HepG2 (cell line): ENCODE results near the gene ISCU. TPM values are rescaled to one million over a fixed set of nuclear protein-coding genes. Genes with fewer than 3 reads are reported as not detected.

Experiments
- ATAC-seq: fragments of 200-7000 bp; cut with Tn5 transposase; 3 replicates; pipeline ENCODE4 v1.9.1; 2020; ENCODE audit warnings: mild to moderate bottlenecking, moderate library complexity
- BruUV-seq: library from RNA; stranded (reverse); fragments of 400-500 nt; replicated peaks from 2 replicates; lab custom pipeline; 2021; lab: Mats Ljungman, UMichigan
- CTCF ChIA-PET: fragments of 300-600 bp; formaldehyde crosslinking; extraction: SDS; loops from one replicate; lab custom pipeline; 2021; ENCODE audit warnings: low total read pairs, inconsistent platforms, low intra/inter-chr PET ratio; lab: Yijun Ruan, JAX
- POLR2A ChIA-PET: fragments of 350-600 bp; sonication (Branson Sonifier 250); formaldehyde crosslinking; loops from one replicate; lab custom pipeline; 2020; ENCODE audit warnings: antibody characterized with exemption, inconsistent platforms; lab: Yijun Ruan, JAX
- DNase-seq: peaks from one replicate; pipeline ENCODE4 v3.0.0-alpha.2; 2015; ENCODE audit warnings: low spot score
- FAIRE-seq: peaks from 3 replicates; lab custom pipeline; 2011; peaks lifted over from hg19 to GRCh38; lab: Jason Lieb, UNC
- H2AFZ ChIP-seq: one replicate; pipeline ENCODE4 v1.6.1; 2011; ENCODE audit warnings: low read length, inconsistent platforms
- H3K27ac ChIP-seq: fragments of 300-600 bp; 3 replicates; pipeline ENCODE4 v1.8.0; 2011; ENCODE audit warnings: mixed run types, mild to moderate bottlenecking, mixed read lengths, low read length, inconsistent platforms; ENCODE audit not compliant: insufficient read depth; ENCODE audit errors: extremely low read length
- H3K27me3 ChIP-seq, 2 experiments: fragments of 200-600 bp in 1 of 2; 2 replicates in 1 of 2; 3 replicates in 1 of 2; pipeline versions ENCODE4 v1.6.0 to v1.8.0; 2011; ENCODE audit warnings: low read length in 2 of 2, mild to moderate bottlenecking in 2 of 2, moderate library complexity in 2 of 2, inconsistent platforms in 1 of 2; ENCODE audit not compliant: insufficient read depth in 2 of 2, control insufficient read depth in 1 of 2
- H3K36me3 ChIP-seq, 2 experiments: fragments of 200-600 bp in 1 of 2; replicated peaks in 1 of 2; 2 replicates in 1 of 2; 3 replicates in 1 of 2; pipeline versions ENCODE4 v1.5.1 to v1.8.0; 2011; ENCODE audit warnings: low read length in 2 of 2, inconsistent platforms in 1 of 2; ENCODE audit not compliant: insufficient read depth in 2 of 2, control insufficient read depth in 1 of 2
- H3K4me1 ChIP-seq: 2 replicates; pipeline ENCODE4 v1.5.1; 2012; ENCODE audit warnings: low read length, inconsistent platforms; ENCODE audit not compliant: insufficient read depth
- H3K4me2 ChIP-seq: 2 replicates; pipeline ENCODE4 v1.6.0; 2011; ENCODE audit warnings: low read depth, low read length, inconsistent platforms
- H3K4me3 ChIP-seq, 3 experiments: fragments of 200-600 bp in 1 of 3; sonication (generic), shearing (Covaris generic) in 1 of 3; replicated peaks in 1 of 3; 2 replicates each; pipeline ENCODE4 v1.5.1; 2011 to 2016; ENCODE audit warnings: low read length in 3 of 3, inconsistent platforms in 2 of 3, low read depth in 2 of 3, mild to moderate bottlenecking in 2 of 3, control low read depth in 1 of 3, mixed read lengths in 1 of 3; ENCODE audit not compliant: insufficient read depth in 1 of 3
- H3K79me2 ChIP-seq: one replicate; pipeline ENCODE4 v1.6.1; 2011; ENCODE audit warnings: low read length, inconsistent platforms; ENCODE audit not compliant: insufficient read depth
- H3K9ac ChIP-seq: 2 replicates; pipeline ENCODE4 v1.6.0; 2011; ENCODE audit warnings: mild to moderate bottlenecking, low read depth, low read length, inconsistent platforms; ENCODE audit not compliant: insufficient read depth
- H3K9me3 ChIP-seq: 2 replicates; pipeline ENCODE4 v1.5.1; 2012; ENCODE audit warnings: mild to moderate bottlenecking, low read length
- H4K20me1 ChIP-seq: 2 replicates; pipeline ENCODE4 v1.6.0; 2011; ENCODE audit warnings: inconsistent platforms, mild to moderate bottlenecking, low read length, moderate library complexity; ENCODE audit not compliant: insufficient read depth
- CHD2 ChIP-seq: IDR thresholded peaks from 2 replicates; pipeline ENCODE4 v1.6.1; 2011; ENCODE audit warnings: low read depth, low read length, improper control_type of control experiment
- FOSL2 ChIP-seq: sonication (generic); formaldehyde crosslinking; IDR thresholded peaks from 2 replicates; pipeline ENCODE4 v1.4.0; 2020; ENCODE audit warnings: missing genetic modification reagents
- IRF2 ChIP-seq: IDR thresholded peaks from 2 replicates; pipeline ENCODE4 v1.6.1; 2018; ENCODE audit warnings: missing genetic modification reagents, missing compliant biosample characterization
- KLF11 ChIP-seq: IDR thresholded peaks from 2 replicates; pipeline ENCODE4 v1.6.1; 2016; ENCODE audit warnings: missing compliant biosample characterization
- LCORL ChIP-seq, 2 experiments: fragments of 450-650 bp in 1 of 2; sonication (generic) in 1 of 2; formaldehyde crosslinking in 1 of 2; IDR thresholded peaks; 2 replicates each; pipeline versions ENCODE4 v1.5.0 to v1.6.1; 2017 to 2020; ENCODE audit warnings: antibody characterized with exemption in 1 of 2, missing genetic modification reagents in 1 of 2
- ZMYM3 ChIP-seq: sonication (generic); formaldehyde crosslinking; IDR thresholded peaks from 2 replicates; pipeline ENCODE4 v1.5.1; 2020; ENCODE audit warnings: mild to moderate bottlenecking, missing genetic modification reagents
- ZNF24 ChIP-seq: fragments of 450-650 bp; IDR thresholded peaks from 2 replicates; pipeline ENCODE4 v1.6.1; 2017; ENCODE audit warnings: antibody characterized with exemption, mild to moderate bottlenecking
- ZNF263 ChIP-seq: sonication (generic); formaldehyde crosslinking; IDR thresholded peaks from 2 replicates; pipeline ENCODE4 v1.4.0; 2020; ENCODE audit warnings: missing genetic modification reagents
- ZNF3 ChIP-seq: IDR thresholded peaks from 2 replicates; pipeline ENCODE4 v1.7.0; 2017; ENCODE audit warnings: inconsistent platforms
- ZNF629 ChIP-seq: sonication (generic); formaldehyde crosslinking; conservative IDR thresholded peaks from 2 replicates; pipeline ENCODE4 v1.5.0; 2020; ENCODE audit warnings: missing genetic modification reagents
- ZNF816 ChIP-seq: sonication (generic); formaldehyde crosslinking; IDR thresholded peaks from 2 replicates; pipeline ENCODE4 v1.8.0; 2022; ENCODE audit warnings: missing genetic modification reagents, mild to moderate bottlenecking, borderline replicate concordance
- WGBS: methylation state at CpG from one replicate; pipeline ENCODE4 v1.1.6; 2017; ENCODE audit warnings: low lambda C conversion rate; 5-methylcytosine and 5-hydroxymethylcytosine counted together
- in situ Hi-C: cut with HindIII; loops from 2 replicates; pipeline ENCODE4 v1.10.0; 2017; ENCODE audit warnings: low pct_unique_long_range_greater_than_20kb; ENCODE audit not compliant: extremely low pct_ligation_motif_present
- intact Hi-C: fragments of 100-400 bp; cut with micrococcal nuclease; formaldehyde crosslinking; loops from one replicate; pipeline ENCODE4 v1.10.0; 2022; ENCODE audit not compliant: unreplicated experiment
- polyA plus RNA-seq, 8 experiments: library from polyadenylated mRNA; depleted of rRNA in 3 of 8; stranded (reverse) in 7 of 8; unstranded in 1 of 8; fragments of >200 nt; fragmentation: Illumina TruSeq in 4 of 8; extraction: Trizol in 4 of 8; gene quantifications; 2 replicates each; pipeline versions ENCODE4 v1.2.1 to v1.2.3, GENCODE V29; 2011 to 2016; ENCODE audit warnings: low read depth in 4 of 8, missing spikeins in 1 of 8, mixed read lengths in 1 of 8; ENCODE audit not compliant: insufficient read depth in 1 of 8
- total RNA-seq, 5 experiments: library from RNA; depleted of rRNA; stranded (reverse); fragments of >200 nt; fragmentation: Illumina TruSeq; extraction: Trizol; gene quantifications; 2 replicates each; pipeline ENCODE4 v1.2.3, GENCODE V29; 2016; ENCODE audit warnings: low read depth in 1 of 5

The ISCU gene
- total and polyA plus RNA-seq, 2 of the 13 experiments (the other 11 are each of a cell fraction or from before 2014, with no cell fraction given), result 94.4 to 107 TPM

DNA sequence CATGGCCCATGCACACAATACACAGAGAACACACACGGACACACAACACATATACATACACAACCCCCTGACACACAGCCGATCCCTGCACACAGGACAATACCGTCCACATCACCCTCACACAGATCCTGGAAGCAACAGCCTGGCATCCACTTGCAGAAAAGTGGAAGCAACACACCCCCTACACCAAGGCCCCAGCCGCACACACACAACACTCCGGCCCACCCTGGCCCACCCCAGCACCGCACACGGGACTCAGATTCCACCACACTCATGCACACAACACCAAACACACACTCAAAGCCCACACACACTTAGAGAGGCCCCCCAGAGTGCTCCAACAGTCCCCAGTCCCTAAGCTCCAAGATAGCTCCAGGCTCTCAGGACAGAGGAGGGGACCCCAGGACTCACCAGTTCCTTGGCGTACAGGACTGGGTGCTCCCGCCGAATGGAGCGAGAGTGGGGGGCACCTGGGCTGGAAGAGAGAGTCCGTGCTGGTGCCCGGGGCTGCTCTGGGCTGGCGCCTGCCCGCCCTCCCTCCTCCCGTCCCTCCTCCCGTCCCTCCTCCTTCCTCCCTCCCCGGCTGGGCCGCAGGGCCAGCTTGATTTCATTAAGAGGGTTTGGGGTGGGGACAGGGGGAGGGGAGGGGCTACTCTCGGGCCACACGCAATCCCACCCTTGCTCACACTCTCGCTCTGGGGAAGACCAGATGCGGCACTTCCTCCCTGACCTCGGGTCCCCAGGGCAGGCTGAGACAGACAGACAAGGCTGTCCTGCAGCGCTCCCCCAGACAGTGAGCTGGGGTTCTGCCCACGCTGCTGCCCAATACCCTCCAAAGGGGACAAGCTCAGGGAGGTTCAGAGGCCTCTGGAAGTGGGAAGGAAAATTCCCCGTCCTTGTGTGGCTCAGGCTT is 35.4 kb downstream of the ISCU start, which contains the start of gene TMEM119:
Gene TMEM119 (minus strand): TSS at position 526 of the 913 bp plus-strand sequence. CDS start 5,701 bp downstream, outside the sequence.
- ChIA-PET POLR2A (no interaction called here), CTCF (no interaction called here)
- Histone ChIP-seq H3K9me3 (no peaks in the 10 kb centered on the region), H3K36me3 (no peaks in the 10 kb centered on the region), H4K20me1 (no peaks in the 10 kb centered on the region), H3K4me3 (no peak within 1 kb of the TSS), H3K4me2 (no peak within 1 kb of the TSS), H2AFZ (no peak within 1 kb of the TSS), H3K79me2 (no peaks in the 10 kb centered on the region), H3K4me1 (0 out of 2 replicates have a peak, but pooled peaks cover 8% of the 10 kb centered on the region), H3K9ac (no peak within 1 kb of the TSS), H3K27ac (no peak within 1 kb of the TSS), H3K27me3 (peaks cover 5 to 19% of the 10 kb centered on the region in 2 experiments; a peak in 2 of 5 replicates)
- ATAC-seq (no peak), FAIRE-seq (no peak), DNase-seq (no peak)
- no TSS peak for BruUV-seq
- TF ChIP-seq LCORL (IDR thresholded peaks at IDR 0.05) (no peak), LCORL (CRISPR knock-in tag; IDR thresholded peaks at IDR 0.05) (no peak), IRF2 (CRISPR knock-in tag) (no peak), KLF11 (CRISPR knock-in tag) (no peak), ZNF263 (CRISPR knock-in tag) (peak; percentile 83)
- 20% methylated on average over 8 of the region's 27 CpGs for WGBS
- intact Hi-C loops, result no loop called here
- in situ Hi-C loops, result no loop called here

DNA sequence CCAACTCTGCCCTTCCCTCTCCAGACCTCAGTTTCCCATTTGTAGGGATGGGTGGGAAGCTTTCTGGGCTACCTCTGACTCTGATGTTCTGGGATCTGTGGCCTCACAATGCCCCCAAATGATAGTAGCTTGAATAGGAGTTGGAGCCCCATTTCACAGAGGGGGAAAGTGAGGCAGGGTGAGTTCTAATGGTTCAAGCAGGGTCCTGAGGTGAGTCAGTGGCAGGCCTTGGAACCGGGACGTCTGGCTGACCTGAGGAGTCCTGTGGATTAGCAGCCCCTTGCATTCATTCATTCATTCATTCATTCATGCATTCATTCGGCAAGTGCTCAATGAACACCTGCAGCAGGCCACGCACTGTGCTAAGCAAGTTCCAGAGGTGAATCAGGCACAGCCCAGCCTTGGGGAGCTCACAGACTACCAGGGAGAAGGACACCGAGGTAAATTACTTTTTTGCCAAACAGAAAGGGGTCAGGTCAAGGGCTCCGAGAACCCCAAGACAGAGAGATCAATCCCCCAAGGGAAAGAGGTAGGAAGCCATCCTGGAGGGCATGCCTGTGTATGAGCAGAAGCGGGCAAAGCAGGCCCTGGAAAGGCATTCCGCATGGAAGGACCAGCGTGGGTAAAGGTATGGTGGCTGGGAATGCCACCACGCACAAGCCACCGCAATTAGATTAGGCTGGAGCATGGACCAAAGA is 36.3 kb downstream of the ISCU start:
- BruUV-seq, result no TSS peak
- Histone ChIP-seq H3K9ac (no peak overlapping the region), H3K27ac (no peak overlapping the region), H3K4me2 (no peak overlapping the region), H3K79me2 (no peaks in the 10 kb centered on the region), H4K20me1 (no peaks in the 10 kb centered on the region), H2AFZ (no peak overlapping the region)
- in situ Hi-C loops, result no loop called here
- CTCF ChIA-PET, result no interaction called here
- DNase-seq, result no peak
- WGBS, result 44% methylated on average over 11 of the region's 11 CpGs
- ATAC-seq, result no peak
- intact Hi-C loops, result no loop called here
- TF ChIP-seq CHD2 (no peak), FOSL2 (CRISPR knock-in tag) (no peak), ZNF816 (CRISPR knock-in tag) (no peak), ZNF3 (peak; percentile 79; the same call in 1 of the 2 replicates), ZMYM3 (CRISPR knock-in tag) (peak; percentile 41; the same call in 1 of the 2 replicates), ZNF629 (CRISPR knock-in tag) (peak; percentile 77), ZNF24 (peak; percentile 62; the same call in 1 of the 2 replicates)
- TF ChIP-seq, all 625 proteins: peak for 4
- H3K4me1 ChIP-seq, result 0 out of 2 replicates have a peak, but pooled peaks cover 6% of the 10 kb centered on the region
- POLR2A ChIA-PET, result no interaction called here
- H3K4me3 ChIP-seq, result no peak overlapping the region
- H3K36me3 ChIP-seq, result no peaks in the 10 kb centered on the region
- peaks cover 7 to 19% of the 10 kb centered on the region in 2 experiments; a peak in 2 of 5 replicates for H3K27me3 ChIP-seq
- no peak for FAIRE-seq
- no peaks in the 10 kb centered on the region for H3K9me3 ChIP-seq
